CD8-positive, alpha-beta memory T cell (primary cell): ENCODE results near the gene KLHL42. TPM values are rescaled to one million over a fixed set of nuclear protein-coding genes. Genes with fewer than 3 reads are reported as not detected.

Source experiments
- CTCF ChIA-PET: fragments of 350-600 bp; sonication (Branson Sonifier 250); formaldehyde crosslinking; loops from one replicate; lab custom pipeline; 2021; ENCODE audit warnings: antibody characterized with exemption; lab: Charles Lee
- POLR2A ChIA-PET: fragments of 350-600 bp; sonication (Branson Sonifier 250); formaldehyde crosslinking; loops from one replicate; lab custom pipeline; 2021; ENCODE audit warnings: antibody characterized with exemption; lab: Charles Lee
- DNase-seq, 5 donors: peaks; one replicate each; pipeline versions ENCODE4 v3.0.0 to v3.0.0-alpha.2; 2020 to 2022; ENCODE audit warnings: mixed read lengths in 1 of 5
- H3K27ac ChIP-seq: one replicate; pipeline ENCODE4 v1.7.0; 2013; ENCODE audit warnings: low read depth, mild to moderate bottlenecking, low read length, moderate library complexity
- H3K27me3 ChIP-seq: 2 replicates; pipeline ENCODE4 v1.7.0; 2013; ENCODE audit warnings: low read length, mild to moderate bottlenecking; ENCODE audit not compliant: insufficient read depth, poor library complexity, severe bottlenecking
- H3K36me3 ChIP-seq: 2 replicates; pipeline ENCODE4 v1.7.0; 2013; ENCODE audit warnings: mild to moderate bottlenecking, low read length, moderate library complexity; ENCODE audit not compliant: insufficient read depth
- H3K4me1 ChIP-seq: 2 replicates; pipeline ENCODE4 v1.7.0; 2013; ENCODE audit warnings: mild to moderate bottlenecking, low read length, moderate library complexity; ENCODE audit not compliant: insufficient read depth
- H3K4me3 ChIP-seq: 2 replicates; pipeline ENCODE4 v1.7.0; 2013; ENCODE audit warnings: mild to moderate bottlenecking, low read length
- H3K9me3 ChIP-seq: 2 replicates; pipeline ENCODE4 v1.7.0; 2013; ENCODE audit warnings: mild to moderate bottlenecking, low read length
- H3K27ac Mint-ChIP-seq, 8 donors: one replicate each; pipeline ENCODE4 v1.8.0; 2020 to 2021; ENCODE audit warnings: mixed read lengths in 8 of 8, mild to moderate bottlenecking in 6 of 8, inconsistent platforms in 3 of 8, moderate library complexity in 3 of 8
- H3K27me3 Mint-ChIP-seq, 2 donors: one replicate each; pipeline ENCODE4 v1.8.0; 2020 to 2021; ENCODE audit warnings: mixed read lengths in 2 of 2, mild to moderate bottlenecking in 1 of 2, moderate library complexity in 1 of 2
- H3K36me3 Mint-ChIP-seq, 3 donors: one replicate each; pipeline ENCODE4 v1.8.0; 2020 to 2021; ENCODE audit warnings: mixed read lengths in 3 of 3, inconsistent platforms in 1 of 3, mild to moderate bottlenecking in 1 of 3
- H3K4me1 Mint-ChIP-seq, 3 donors: one replicate each; pipeline ENCODE4 v1.8.0; 2020 to 2021; ENCODE audit warnings: mixed read lengths in 3 of 3, inconsistent platforms in 1 of 3, mild to moderate bottlenecking in 1 of 3
- H3K4me3 Mint-ChIP-seq, 7 donors: one replicate each; pipeline ENCODE4 v1.8.0; 2020 to 2021; ENCODE audit warnings: mixed read lengths in 7 of 7, mild to moderate bottlenecking in 6 of 7, moderate library complexity in 4 of 7, inconsistent platforms in 2 of 7
- H3K9me3 Mint-ChIP-seq, 5 donors: one replicate each; pipeline ENCODE4 v1.8.0; 2020 to 2022; ENCODE audit warnings: mixed read lengths in 5 of 5, mild to moderate bottlenecking in 3 of 5, moderate library complexity in 2 of 5, inconsistent platforms in 1 of 5
- polyA plus RNA-seq: library from polyadenylated mRNA; unstranded; fragments of 300-500 nt; fragmentation: Illumina TruSeq; gene quantifications from one replicate; pipeline ENCODE4 v1.2.3, GENCODE V29; 2021
- total RNA-seq, 2 experiments: library from RNA; stranded (reverse); gene quantifications; one replicate each; pipeline ENCODE4 v1.2.3, GENCODE V29; 2021

Gene KLHL42
- total and polyA plus RNA-seq, 3 experiments from 2014 or later, result 9.5 to 14.1 (median 14.1) TPM

GRCh38 chr12:27800819-27801218 lies 20.8 kb downstream of the KLHL42 start:
- H3K27ac Mint-ChIP-seq, result peak overlapping the region in 5 of 8 donors; percentile 17 to 78 (median 64)
- POLR2A ChIA-PET, result no interaction called here

GRCh38 chr12:27801630-27802029 lies 21.6 kb downstream of the KLHL42 start:
- Mint-ChIP-seq H3K27me3 (peaks cover 4 to 5% of the 10 kb centered on the region in 2 donors), H3K27ac (peak overlapping the region in 3 of 8 donors; percentile 38 to 75 (median 38)), H3K9me3 (no peaks in the 10 kb centered on the region), H3K4me1 (peaks cover 19 to 33% (median 20%) of the 10 kb centered on the region in 3 donors), H3K4me3 (no peak overlapping the region), H3K36me3 (peaks cover 0 to 25% (median 13%) of the 10 kb centered on the region in 3 donors)
- Histone ChIP-seq H3K27me3 (no peaks in the 10 kb centered on the region), H3K36me3 (peaks cover 5% of the 10 kb centered on the region), H3K27ac (no peak overlapping the region), H3K4me3 (no peak overlapping the region), H3K4me1 (peaks cover 19% of the 10 kb centered on the region), H3K9me3 (no peaks in the 10 kb centered on the region)
- DNase-seq, result no peak
- POLR2A ChIA-PET, result no interaction called here
- CTCF ChIA-PET, result no interaction called here

More at GRCh38 chr12:27800819-27801218, 20.8 kb downstream of the KLHL42 start:
- Histone ChIP-seq H3K36me3 (peaks cover 5% of the 10 kb centered on the region), H3K9me3 (no peaks in the 10 kb centered on the region), H3K27ac (no peak overlapping the region), H3K4me3 (no peak overlapping the region), H3K27me3 (no peaks in the 10 kb centered on the region), H3K4me1 (peaks cover 13% of the 10 kb centered on the region)
- CTCF ChIA-PET, result interaction anchor here (1.6 kb wide), 1 partner anchor 20 kb away, joined by 7 read pairs; no protein-coding TSS in a partner anchor
- Mint-ChIP-seq H3K4me3 (no peak overlapping the region), H3K9me3 (no peaks in the 10 kb centered on the region), H3K36me3 (peaks cover 0 to 32% (median 13%) of the 10 kb centered on the region in 3 donors), H3K4me1 (peaks cover 11 to 25% (median 13%) of the 10 kb centered on the region in 3 donors), H3K27me3 (peaks cover under 1% of the 10 kb centered on the region in 2 donors)
- DNase-seq, result no peak

- ChIA-PET POLR2A (interaction anchor here (0.7 kb wide), 1 partner anchor 23 kb away, joined by 3 read pairs; no protein-coding TSS in a partner anchor), CTCF (no interaction called here)
- Histone ChIP-seq H3K9me3 (no peaks in the 10 kb centered on the region), H3K27ac (no peak overlapping the region), H3K4me3 (no peak overlapping the region), H3K27me3 (peaks cover under 1% of the 10 kb centered on the region), H3K4me1 (peaks cover 21% of the 10 kb centered on the region), H3K36me3 (peaks cover 5% of the 10 kb centered on the region)
- Mint-ChIP-seq H3K9me3 (no peaks in the 10 kb centered on the region), H3K36me3 (peaks cover 0 to 17% (median 6%) of the 10 kb centered on the region in 3 donors), H3K27me3 (peaks cover 4 to 9% of the 10 kb centered on the region in 2 donors), H3K4me3 (no peak overlapping the region), H3K27ac (peak overlapping the region in 2 of 8 donors; percentile 19 to 66), H3K4me1 (peaks cover 27 to 42% (median 28%) of the 10 kb centered on the region in 3 donors)
- DNase-seq, result no peak
Measured at GRCh38 chr12:27802511-27802910, 22.5 kb downstream of the KLHL42 start.

GRCh38 chr12:27802936-27803335 lies 22.9 kb downstream of the KLHL42 start:
- POLR2A ChIA-PET, result interaction anchor here (0.7 kb wide), 1 partner anchor 23 kb away, joined by 3 read pairs; no protein-coding TSS in a partner anchor
- peak overlapping the region in 2 of 8 donors; percentile 33 to 42 for H3K27ac Mint-ChIP-seq

GRCh38 chr12:27805238-27805637 lies 25.2 kb downstream of the KLHL42 start:
- H3K4me3 ChIP-seq, result no peak overlapping the region
- DNase-seq, result no peak
- ChIA-PET CTCF (interaction anchor here (1.0 kb wide), 1 partner anchor 25 kb away, joined by 4 read pairs; the partner anchor contains the start of genes KLHL42 and MANSC4), POLR2A (interaction anchor here (1.0 kb wide), 1 partner anchor 26 kb away, joined by 3 read pairs; no protein-coding TSS in a partner anchor)
- no peaks in the 10 kb centered on the region for H3K9me3 ChIP-seq
- H3K36me3 ChIP-seq, result no peaks in the 10 kb centered on the region
- no peak overlapping the region for H3K27ac Mint-ChIP-seq
- H3K27me3 Mint-ChIP-seq, result peaks cover 4 to 16% of the 10 kb centered on the region in 2 donors
- H3K4me1 ChIP-seq, result peaks cover 22% of the 10 kb centered on the region
- no peak overlapping the region for H3K27ac ChIP-seq
- no peaks in the 10 kb centered on the region for H3K9me3 Mint-ChIP-seq
- peaks cover 3% of the 10 kb centered on the region for H3K27me3 ChIP-seq
- no peak overlapping the region for H3K4me3 Mint-ChIP-seq
- H3K4me1 Mint-ChIP-seq, result peaks cover 26 to 41% (median 31%) of the 10 kb centered on the region in 3 donors
- no peaks in the 10 kb centered on the region for H3K36me3 Mint-ChIP-seq

More at GRCh38 chr12:27802936-27803335, 22.9 kb downstream of the KLHL42 start:
- H3K4me1 Mint-ChIP-seq, result peaks cover 27 to 44% (median 31%) of the 10 kb centered on the region in 3 donors
- no peaks in the 10 kb centered on the region for H3K9me3 Mint-ChIP-seq
- H3K4me3 ChIP-seq, result no peak overlapping the region
- H3K27me3 Mint-ChIP-seq, result peaks cover 4 to 9% of the 10 kb centered on the region in 2 donors
- H3K4me3 Mint-ChIP-seq, result no peak overlapping the region
- peaks cover 1% of the 10 kb centered on the region for H3K36me3 ChIP-seq
- peaks cover 24% of the 10 kb centered on the region for H3K4me1 ChIP-seq
- CTCF ChIA-PET, result no interaction called here
- no peak overlapping the region for H3K27ac ChIP-seq
- peaks cover 3% of the 10 kb centered on the region for H3K27me3 ChIP-seq
- H3K9me3 ChIP-seq, result no peaks in the 10 kb centered on the region
- no peak for DNase-seq
- H3K36me3 Mint-ChIP-seq, result peaks cover 0 to 12% (median 3%) of the 10 kb centered on the region in 3 donors

- peak overlapping the region in 3 of 8 donors; percentile 72 to 95 (median 75) for H3K27ac Mint-ChIP-seq
- peak overlapping the region in 2 of 7 donors; percentile 62 to 85 for H3K4me3 Mint-ChIP-seq
Measured at GRCh38 chr12:27806259-27806658, 26.2 kb downstream of the KLHL42 start.

DNA sequence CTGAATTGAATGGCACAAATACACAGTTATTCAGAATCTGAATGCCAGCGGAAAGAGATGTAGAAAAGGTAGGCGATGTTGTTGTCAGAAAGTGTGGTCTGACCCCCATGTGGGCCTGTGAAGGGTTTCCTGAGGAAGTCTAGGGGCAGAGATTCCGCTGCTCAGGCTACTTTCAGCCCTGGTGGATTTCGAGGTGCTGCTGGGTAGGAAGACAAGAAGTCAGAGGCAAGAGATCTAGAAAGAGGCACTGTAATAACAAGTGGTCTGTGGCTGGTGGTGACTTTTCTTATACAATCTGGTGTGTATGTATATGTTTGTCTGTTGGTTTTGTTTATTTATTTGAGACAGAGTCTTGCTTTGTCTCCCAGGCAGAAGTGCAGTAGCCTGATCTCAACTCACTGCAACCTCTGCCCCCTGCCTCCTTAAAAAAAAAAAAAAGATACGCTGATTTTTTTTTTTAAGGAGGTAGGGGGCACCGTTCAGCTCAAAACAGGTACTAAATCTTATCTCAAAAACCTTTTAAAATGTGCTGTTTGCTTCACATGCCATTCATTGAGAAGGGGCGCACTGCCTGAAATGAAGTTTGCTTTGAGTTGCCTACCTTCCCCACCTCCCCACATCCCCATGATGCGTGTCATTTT lies 27.1 kb downstream of the KLHL42 start:
- POLR2A ChIA-PET, result no interaction called here
- peak overlapping the region; percentile 3 to 95 (median 75) for H3K27ac Mint-ChIP-seq
- H3K9me3 ChIP-seq, result no peaks in the 10 kb centered on the region
- H3K9me3 Mint-ChIP-seq, result no peaks in the 10 kb centered on the region
- H3K27me3 ChIP-seq, result peaks cover 3% of the 10 kb centered on the region
- no peaks in the 10 kb centered on the region for H3K36me3 ChIP-seq
- H3K4me3 ChIP-seq, result no peak overlapping the region
- CTCF ChIA-PET, result no interaction called here
- DNase-seq, result peak in 2 of 5 donors; percentile 29 to 31
- peaks cover 14 to 22% (median 21%) of the 10 kb centered on the region in 3 donors for H3K4me1 Mint-ChIP-seq
- peaks cover 11% of the 10 kb centered on the region for H3K4me1 ChIP-seq
- no peaks in the 10 kb centered on the region for H3K36me3 Mint-ChIP-seq
- no peak overlapping the region for H3K27ac ChIP-seq
- H3K4me3 Mint-ChIP-seq, result peak overlapping the region in 6 of 7 donors; percentile 57 to 85 (median 64)
- peaks cover 4 to 29% of the 10 kb centered on the region in 2 donors for H3K27me3 Mint-ChIP-seq

More at GRCh38 chr12:27806259-27806658, 26.2 kb downstream of the KLHL42 start:
- Histone ChIP-seq H3K27ac (no peak overlapping the region), H3K4me1 (peaks cover 14% of the 10 kb centered on the region), H3K27me3 (peaks cover 3% of the 10 kb centered on the region), H3K36me3 (no peaks in the 10 kb centered on the region), H3K9me3 (no peaks in the 10 kb centered on the region), H3K4me3 (no peak overlapping the region)
- POLR2A ChIA-PET, result no interaction called here
- Mint-ChIP-seq H3K9me3 (no peaks in the 10 kb centered on the region), H3K4me1 (peaks cover 17 to 31% (median 25%) of the 10 kb centered on the region in 3 donors), H3K27me3 (peaks cover 4 to 24% of the 10 kb centered on the region in 2 donors), H3K36me3 (no peaks in the 10 kb centered on the region)
- CTCF ChIA-PET, result interaction anchor here (0.9 kb wide), 1 partner anchor 12 kb away, joined by 3 read pairs; no protein-coding TSS in a partner anchor
- DNase-seq, result no peak

DNA sequence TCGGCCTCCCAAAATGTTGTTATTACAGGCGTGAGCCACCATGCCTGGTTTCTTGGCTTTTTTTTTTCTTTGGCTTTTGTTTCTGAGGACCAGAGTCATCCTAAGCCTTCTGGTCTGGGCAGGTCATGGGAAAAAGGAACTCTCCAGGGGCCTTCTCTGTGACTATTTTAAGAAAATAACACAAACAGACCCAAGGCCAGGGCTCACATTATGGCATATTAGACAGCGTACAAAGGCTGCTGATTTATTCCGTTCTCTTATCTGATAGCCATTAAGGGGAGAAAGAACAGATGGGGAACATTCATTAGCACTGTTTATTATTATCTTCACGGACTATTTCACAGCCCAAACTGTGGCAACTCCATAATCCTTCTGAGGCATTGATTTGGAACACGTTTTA lies 28.8 kb downstream of the KLHL42 start:
- Mint-ChIP-seq H3K9me3 (no peaks in the 10 kb centered on the region), H3K4me1 (peaks cover 14 to 21% (median 19%) of the 10 kb centered on the region in 3 donors), H3K27me3 (peaks cover 4 to 37% of the 10 kb centered on the region in 2 donors), H3K27ac (no peak overlapping the region), H3K36me3 (no peaks in the 10 kb centered on the region), H3K4me3 (no peak overlapping the region)
- Histone ChIP-seq H3K36me3 (no peaks in the 10 kb centered on the region), H3K27me3 (peaks cover 3% of the 10 kb centered on the region), H3K4me1 (peaks cover 11% of the 10 kb centered on the region), H3K9me3 (no peaks in the 10 kb centered on the region), H3K4me3 (no peak overlapping the region), H3K27ac (no peak overlapping the region)
- no peak for DNase-seq
- ChIA-PET POLR2A (no interaction called here), CTCF (no interaction called here)
